Neural cell (in vitro differentiated cells): ENCODE data around the gene ARHGEF4. TPM values are rescaled to one million over a fixed set of nuclear protein-coding genes. Genes with fewer than 3 reads are reported as not detected.

Experiments
- H2AFZ ChIP-seq: fragments of 200-600, 300-800 bp; sonication (generic), shearing (Covaris generic); 2 replicates; pipeline ENCODE4 v1.6.0; 2014; ENCODE audit warnings: low read depth, mild to moderate bottlenecking, antibody characterized with exemption, low read length, moderate library complexity
- H3F3A ChIP-seq: fragments of 200-600 bp; shearing (Covaris generic); 2 replicates; pipeline ENCODE4 v1.6.1; 2016; ENCODE audit warnings: mild to moderate bottlenecking, moderate library complexity, mixed read lengths, antibody characterized with exemption, low read length; ENCODE audit not compliant: insufficient read depth, poor library complexity, severe bottlenecking
- H3K27ac ChIP-seq: fragments of 200-600, 300-800 bp; sonication (generic), shearing (Covaris generic); 2 replicates; pipeline ENCODE4 v1.5.1; 2014; ENCODE audit warnings: mild to moderate bottlenecking, low read length, moderate library complexity
- H3K27me3 ChIP-seq: fragments of 300-800, 200-600 bp; sonication (generic), shearing (Covaris generic); 2 replicates; pipeline ENCODE4 v1.6.0; 2014; ENCODE audit warnings: mild to moderate bottlenecking, low read depth, low read length, moderate library complexity; ENCODE audit not compliant: insufficient read depth
- H3K36me3 ChIP-seq: fragments of 300-800, 200-600 bp; sonication (generic), shearing (Covaris generic); 2 replicates; pipeline ENCODE4 v1.5.1; 2014; ENCODE audit warnings: mild to moderate bottlenecking, antibody characterized with exemption, low read length, moderate library complexity; ENCODE audit not compliant: insufficient read depth
- H3K4me2 ChIP-seq: fragments of 300-800, 200-600 bp; sonication (generic), shearing (Covaris generic); 2 replicates; pipeline ENCODE4 v1.6.0; 2014; ENCODE audit warnings: mild to moderate bottlenecking, low read length
- H3K4me3 ChIP-seq: fragments of 300-800, 200-600 bp; sonication (generic), shearing (Covaris generic); 2 replicates; pipeline ENCODE4 v1.5.1; 2014; ENCODE audit warnings: mild to moderate bottlenecking, low read length, moderate library complexity
- H3K79me2 ChIP-seq: fragments of 200-600 bp; shearing (Covaris generic); replicated peaks from 2 replicates; pipeline ENCODE4 v1.6.0; 2014; ENCODE audit warnings: mild to moderate bottlenecking, low read length, moderate library complexity; ENCODE audit not compliant: insufficient read depth
- H3K9ac ChIP-seq: fragments of 300-800, 200-600 bp; sonication (generic), shearing (Covaris generic); 2 replicates; pipeline ENCODE4 v1.6.1; 2016; ENCODE audit warnings: mild to moderate bottlenecking, low read length, mixed read lengths
- H3K9me2 ChIP-seq: fragments of 200-600 bp; shearing (Covaris generic); 2 replicates; pipeline ENCODE4 v1.6.1; 2016; ENCODE audit warnings: mild to moderate bottlenecking, low read length, mixed read lengths; ENCODE audit not compliant: insufficient read depth
- H3K9me3 ChIP-seq: fragments of 200-600, 300-800 bp; sonication (generic), shearing (Covaris generic); 2 replicates; pipeline ENCODE4 v1.6.1; 2016; ENCODE audit warnings: mild to moderate bottlenecking, mixed run types, low read length, moderate library complexity, mixed read lengths
- H4K20me1 ChIP-seq: fragments of 200-600 bp; shearing (Covaris generic); 2 replicates; pipeline ENCODE4 v1.6.1; 2016; ENCODE audit warnings: mild to moderate bottlenecking, mixed run types; ENCODE audit not compliant: insufficient read depth
- CTCF ChIP-seq: fragments of 450-650 bp; IDR thresholded peaks from 2 replicates; pipeline ENCODE4 v1.5.1; 2014; ENCODE audit warnings: antibody characterized with exemption, mild to moderate bottlenecking, moderate library complexity; ENCODE audit not compliant: poor library complexity, severe bottlenecking
- EP300 ChIP-seq: fragments of 450-650 bp; conservative IDR thresholded peaks from 2 replicates; pipeline ENCODE4 v1.6.1; 2014; ENCODE audit warnings: antibody characterized with exemption, mild to moderate bottlenecking, moderate library complexity; ENCODE audit not compliant: poor library complexity, severe bottlenecking
- EZH2 ChIP-seq: fragments of 200-600, 300-800 bp; shearing (Covaris generic), sonication (generic); IDR thresholded peaks from 2 replicates; pipeline ENCODE4 v1.6.1; 2014; ENCODE audit warnings: antibody characterized with exemption, low read length, borderline replicate concordance, mild to moderate bottlenecking; ENCODE audit not compliant: insufficient read depth, poor library complexity, severe bottlenecking
- MXI1 ChIP-seq: fragments of 450-650 bp; conservative IDR thresholded peaks from 2 replicates; pipeline ENCODE4 v1.6.1; 2014; ENCODE audit warnings: antibody characterized with exemption, mild to moderate bottlenecking; ENCODE audit not compliant: poor library complexity, severe bottlenecking
- POLR2AphosphoS5 ChIP-seq: IDR thresholded peaks from 2 replicates; pipeline ENCODE4 v1.6.1; 2012
- RAD21 ChIP-seq: fragments of 450-650 bp; conservative IDR thresholded peaks from 2 replicates; pipeline ENCODE4 v1.6.1; 2014; ENCODE audit warnings: antibody characterized with exemption, mild to moderate bottlenecking, moderate library complexity
- REST ChIP-seq: IDR thresholded peaks from 2 replicates; pipeline ENCODE4 v1.6.1; 2012; ENCODE audit warnings: borderline replicate concordance
- SMC3 ChIP-seq: fragments of 450-650 bp; conservative IDR thresholded peaks from 2 replicates; pipeline ENCODE4 v1.6.1; 2014; ENCODE audit warnings: antibody characterized with exemption, mild to moderate bottlenecking, moderate library complexity; ENCODE audit not compliant: poor library complexity
- TAF1 ChIP-seq: IDR thresholded peaks from 2 replicates; pipeline ENCODE4 v1.6.1; 2012; ENCODE audit warnings: low read depth
- polyA plus RNA-seq: library from polyadenylated mRNA; depleted of rRNA; stranded (reverse); fragments of >200 nt; gene quantifications from 2 replicates; pipeline ENCODE4 v1.2.3, GENCODE V29; 2014

Gene ARHGEF4
- polyA plus RNA-seq, 1 donor from 2014 or later: 45.9 TPM

- Histone ChIP-seq H3K27me3 (no peaks in the 10 kb centered on the region), H2AFZ (no peak overlapping the region), H3F3A (no peaks in the 10 kb centered on the region), H3K9me3 (no peaks in the 10 kb centered on the region), H4K20me1 (no peaks in the 10 kb centered on the region), H3K79me2 (no peaks in the 10 kb centered on the region), H3K9me2 (no peaks in the 10 kb centered on the region), H3K36me3 (no peaks in the 10 kb centered on the region), H3K27ac (no peak overlapping the region), H3K9ac (no peak overlapping the region), H3K4me3 (no peak overlapping the region), H3K4me2 (no peak overlapping the region)
- TF ChIP-seq TAF1 (no peak), MXI1 (no peak), REST (no peak), SMC3 (no peak), RAD21 (no peak), CTCF (no peak), EZH2 (no peak), POLR2AphosphoS5 (no peak), EP300 (no peak)
Observed at GRCh38 chr2:130930740-130931659, 94.3 kb downstream of the ARHGEF4 start.

- no peaks in the 10 kb centered on the region for H4K20me1 ChIP-seq
- no peak overlapping the region for H3K27ac ChIP-seq
- H3K36me3 ChIP-seq: no peaks in the 10 kb centered on the region
- H3K9ac ChIP-seq: no peak overlapping the region
- H2AFZ ChIP-seq: no peak overlapping the region
- H3K9me2 ChIP-seq: no peaks in the 10 kb centered on the region
- no peak for TF ChIP-seq RAD21
- TF ChIP-seq REST: no peak
- no peak for TF ChIP-seq CTCF
- no peak for TF ChIP-seq SMC3
- no peak for TF ChIP-seq TAF1
- no peak for TF ChIP-seq EZH2
- no peak for TF ChIP-seq MXI1
- TF ChIP-seq POLR2AphosphoS5: no peak
- no peak for TF ChIP-seq EP300
- H3K4me3 ChIP-seq: no peak overlapping the region
- no peaks in the 10 kb centered on the region for H3K9me3 ChIP-seq
- H3K27me3 ChIP-seq: no peaks in the 10 kb centered on the region
- no peak overlapping the region for H3K4me2 ChIP-seq
- H3F3A ChIP-seq: no peaks in the 10 kb centered on the region
- H3K79me2 ChIP-seq: no peaks in the 10 kb centered on the region
Observed at GRCh38 chr2:130933501-130933900, 96.8 kb downstream of the ARHGEF4 start.
